HUDEP-2 (cell line): ENCODE measurements around the gene SLC28A3.
"Not testable (repeated sequence)": the region's sequence is repeated elsewhere in the genome, so short reads cannot be mapped to it uniquely, and the experiment has no call there.

Source experiments
- DNase-seq, 76 experiments: peaks; one replicate each; lab custom pipeline; 2025; ENCODE audit not compliant: unreplicated experiment in 76 of 76; lab: John Stamatoyannopoulos, UW

Gene SLC28A3, protein sequence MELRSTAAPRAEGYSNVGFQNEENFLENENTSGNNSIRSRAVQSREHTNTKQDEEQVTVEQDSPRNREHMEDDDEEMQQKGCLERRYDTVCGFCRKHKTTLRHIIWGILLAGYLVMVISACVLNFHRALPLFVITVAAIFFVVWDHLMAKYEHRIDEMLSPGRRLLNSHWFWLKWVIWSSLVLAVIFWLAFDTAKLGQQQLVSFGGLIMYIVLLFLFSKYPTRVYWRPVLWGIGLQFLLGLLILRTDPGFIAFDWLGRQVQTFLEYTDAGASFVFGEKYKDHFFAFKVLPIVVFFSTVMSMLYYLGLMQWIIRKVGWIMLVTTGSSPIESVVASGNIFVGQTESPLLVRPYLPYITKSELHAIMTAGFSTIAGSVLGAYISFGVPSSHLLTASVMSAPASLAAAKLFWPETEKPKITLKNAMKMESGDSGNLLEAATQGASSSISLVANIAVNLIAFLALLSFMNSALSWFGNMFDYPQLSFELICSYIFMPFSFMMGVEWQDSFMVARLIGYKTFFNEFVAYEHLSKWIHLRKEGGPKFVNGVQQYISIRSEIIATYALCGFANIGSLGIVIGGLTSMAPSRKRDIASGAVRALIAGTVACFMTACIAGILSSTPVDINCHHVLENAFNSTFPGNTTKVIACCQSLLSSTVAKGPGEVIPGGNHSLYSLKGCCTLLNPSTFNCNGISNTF

DNA sequence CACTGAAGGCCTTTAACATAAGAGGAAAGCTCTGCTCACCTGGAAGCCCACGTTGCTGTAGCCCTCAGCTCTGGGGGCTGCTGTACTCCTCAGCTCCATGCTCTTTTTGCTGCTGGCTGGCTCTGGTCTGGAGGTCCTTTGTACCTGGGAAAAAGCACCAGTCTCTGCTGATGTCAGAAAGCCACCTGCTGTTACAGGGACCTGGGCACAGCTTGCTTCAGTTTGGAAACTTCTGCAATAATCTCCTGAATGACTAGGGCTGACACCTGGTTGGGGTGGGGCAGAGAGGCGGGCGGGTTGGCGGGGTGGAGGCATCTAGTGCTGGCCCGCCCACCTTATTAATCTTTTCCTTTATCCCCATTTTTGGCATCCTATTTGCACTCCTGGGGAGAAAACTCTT lies at the start of gene SLC28A3:
TSS of gene SLC28A3 (minus strand) at position 224 of the 400 bp plus-strand sequence. CDS start at position 99, 125 bp downstream.
- peak in 1 of 76 experiments; percentile 2 for DNase-seq

DNA sequence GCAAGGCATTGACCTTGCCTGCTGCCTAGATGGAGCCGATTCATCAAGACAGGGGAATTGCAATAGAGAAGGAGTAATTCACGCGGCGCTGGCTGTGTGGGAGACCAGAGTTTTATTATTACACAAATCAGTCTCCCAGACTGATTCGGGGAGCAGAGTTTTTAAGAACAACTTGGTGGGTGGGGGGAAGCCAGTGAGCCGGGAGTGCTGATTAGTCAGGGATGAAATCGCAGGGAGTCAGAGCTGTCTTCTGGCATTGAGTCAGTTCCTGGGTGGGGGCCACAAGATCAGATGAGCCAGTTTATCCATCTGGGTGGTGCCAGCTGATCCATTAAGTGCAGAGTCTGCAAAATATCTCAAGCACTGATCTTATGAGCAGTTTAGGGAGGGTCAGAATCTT lies 49.7 kb upstream of the SLC28A3 start:
- peak in 35 of 76 experiments; percentile 4 to 60 (median 22) for DNase-seq

DNA sequence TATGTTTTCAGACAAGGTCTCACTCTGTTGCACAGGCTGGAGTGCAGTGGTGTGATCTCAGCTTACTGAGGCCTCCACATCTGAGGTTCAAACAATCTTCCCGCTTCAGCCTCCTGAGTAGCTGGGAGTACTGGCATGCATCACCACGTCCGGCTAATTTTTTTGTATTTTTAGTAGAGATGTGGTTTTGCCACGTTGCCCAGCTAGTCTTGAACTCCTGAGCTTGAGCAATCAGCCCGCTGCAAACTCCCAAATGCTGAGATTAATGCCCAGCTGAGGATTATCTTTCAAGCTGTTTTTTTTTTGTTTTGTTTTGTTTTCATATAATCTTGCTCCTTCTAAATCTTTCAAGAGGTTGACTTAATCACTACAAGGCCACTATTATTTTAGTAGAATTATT lies 47.3 kb upstream of the SLC28A3 start:
- DNase-seq = no peak

DNA sequence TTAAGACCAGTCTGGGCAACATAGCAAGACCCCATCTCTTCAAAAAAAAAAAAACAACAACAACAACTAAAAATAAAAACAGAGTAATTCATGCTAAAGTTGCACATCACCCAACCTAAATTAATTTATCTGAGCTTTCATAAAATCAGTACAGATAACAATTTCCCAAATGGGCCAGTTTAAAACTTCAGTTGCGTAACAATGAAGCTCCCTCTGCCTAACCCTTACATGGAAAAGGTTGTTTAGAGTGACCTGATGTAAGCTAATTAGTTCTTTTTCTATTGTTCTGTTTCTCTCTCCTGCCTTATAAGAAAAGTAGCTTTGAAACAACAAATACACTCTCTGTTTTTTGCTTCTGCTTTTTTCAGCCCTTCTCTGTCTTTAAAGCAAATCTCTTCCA lies 46.2 kb upstream of the SLC28A3 start:
- DNase-seq = no peak

DNA sequence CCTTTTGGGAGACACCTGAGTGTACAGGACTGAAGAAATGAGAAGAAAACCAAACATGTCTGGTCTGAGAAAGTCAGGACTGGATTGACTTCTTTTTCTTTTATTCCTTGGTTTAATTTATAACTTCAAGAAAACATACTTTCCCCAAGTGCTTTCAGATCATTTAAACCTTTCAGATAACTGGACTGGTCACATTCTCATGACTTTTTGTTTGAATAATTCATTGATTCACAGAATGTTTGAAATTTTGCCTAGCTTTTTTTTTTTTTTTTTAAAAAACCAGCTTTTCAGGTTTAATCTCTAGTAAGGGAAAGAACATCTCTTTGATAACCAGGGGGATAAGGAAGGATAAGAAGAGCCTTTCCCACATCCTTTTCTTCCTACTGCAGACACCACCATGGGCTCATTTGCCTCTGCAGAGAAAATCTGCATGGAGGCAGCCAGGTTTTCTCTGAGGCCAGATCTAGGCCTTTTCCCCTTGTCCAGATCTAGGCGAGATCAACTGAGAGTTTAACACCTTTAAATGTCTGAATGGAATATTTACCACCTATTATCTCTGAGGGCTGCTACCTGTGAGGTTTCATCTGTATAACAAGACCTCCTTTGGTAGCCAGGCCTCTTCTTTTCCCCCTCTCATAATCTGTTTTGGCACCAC lies 45.0 kb upstream of the SLC28A3 start:
- no peak for DNase-seq

DNA sequence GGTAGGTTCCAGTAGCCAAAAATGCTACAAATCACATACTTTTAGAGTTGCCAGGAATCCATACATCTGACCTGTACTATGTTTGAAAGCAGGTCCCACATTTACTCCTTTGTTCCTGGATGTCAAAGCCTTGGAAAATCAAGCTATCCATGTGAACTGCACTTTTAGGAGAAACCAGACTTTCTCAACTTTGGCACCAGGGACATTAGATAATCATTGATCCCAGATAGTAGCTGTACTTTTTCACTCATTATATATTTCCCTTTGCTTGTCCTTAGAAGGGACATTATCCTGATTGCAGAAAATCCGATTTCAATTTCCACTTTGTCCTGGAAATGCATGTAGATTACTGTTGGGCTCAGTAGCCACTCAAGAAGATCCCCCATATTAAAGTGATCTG lies 44.1 kb upstream of the SLC28A3 start:
- DNase-seq = no peak

DNA sequence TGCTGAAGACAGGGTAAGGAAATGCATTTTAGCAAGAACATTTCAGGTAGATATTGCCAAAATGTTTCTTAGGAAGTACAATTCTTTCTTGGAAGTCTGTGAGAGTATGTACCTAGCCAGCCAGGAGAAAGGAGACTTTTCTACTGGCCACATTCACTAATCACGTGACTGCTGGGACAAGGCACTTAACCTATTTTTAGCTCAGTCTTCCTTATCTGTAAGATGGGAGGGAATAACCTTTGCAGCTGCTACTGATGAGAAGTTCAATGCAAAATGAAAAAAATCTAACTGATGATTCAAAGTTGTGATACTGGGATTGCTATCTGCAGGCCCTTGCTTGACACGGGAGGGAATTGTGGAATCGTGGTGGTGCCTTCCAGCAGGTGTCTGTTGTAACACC lies 42.6 kb upstream of the SLC28A3 start:
- DNase-seq = peak in 1 of 76 experiments; percentile 18

DNA sequence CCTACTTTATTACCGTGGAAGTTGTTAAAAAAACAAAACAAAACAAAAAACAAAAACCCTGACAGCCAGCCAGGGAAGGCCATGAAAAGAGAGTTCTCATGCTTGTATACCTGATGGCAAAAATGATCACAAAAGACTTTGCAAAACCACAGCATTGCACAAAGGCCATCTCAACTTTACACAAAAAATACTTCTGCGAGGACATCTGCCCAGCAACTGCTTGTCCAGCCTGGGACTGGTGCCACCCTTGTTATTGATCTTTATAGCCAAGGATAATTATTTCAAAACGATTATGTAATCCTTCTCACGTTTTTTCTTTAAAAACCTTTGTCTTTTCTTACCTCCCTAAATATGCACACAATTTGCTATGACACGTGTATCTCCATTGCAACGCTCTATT lies 42.2 kb upstream of the SLC28A3 start:
- no peak for DNase-seq

DNA sequence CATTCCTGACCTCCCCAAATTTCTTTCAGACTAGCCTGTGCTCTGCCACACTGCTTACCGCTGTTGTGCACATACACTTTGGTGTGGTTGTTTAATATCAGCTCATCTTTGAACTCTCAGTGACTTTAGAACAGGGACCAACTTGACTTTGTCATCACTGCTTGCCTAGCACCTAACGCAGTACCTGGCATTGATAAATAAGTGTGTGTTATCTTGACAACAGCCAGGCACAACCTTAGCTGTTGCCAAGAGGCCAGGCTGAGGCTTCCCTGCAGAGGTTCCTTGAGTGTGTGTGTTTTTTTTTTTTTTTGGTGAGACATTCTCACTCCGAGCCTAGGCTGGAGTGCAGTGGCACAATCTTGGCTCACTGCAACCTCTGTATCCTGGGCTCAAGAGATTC lies 41.0 kb upstream of the SLC28A3 start:
- DNase-seq = no peak

DNA sequence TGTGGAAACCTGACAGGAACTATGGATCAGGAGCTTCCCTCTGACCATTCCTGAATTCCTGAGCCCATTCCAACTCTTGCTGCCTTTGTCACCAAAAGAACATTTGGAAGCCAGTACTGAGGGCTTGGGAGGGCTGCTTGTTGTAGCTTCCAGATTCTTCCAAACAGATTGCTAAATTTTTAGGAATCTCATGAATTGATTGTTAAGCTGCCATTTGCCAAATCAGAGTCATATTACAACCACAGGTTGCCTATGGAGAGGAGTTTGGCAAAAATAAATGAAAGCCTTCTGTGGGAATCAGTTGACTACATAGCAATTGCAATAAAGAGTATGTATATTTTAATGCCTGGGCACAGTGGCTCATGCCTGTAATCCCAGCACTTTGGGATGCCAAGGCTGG lies 39.2 kb upstream of the SLC28A3 start:
- no peak for DNase-seq

DNA sequence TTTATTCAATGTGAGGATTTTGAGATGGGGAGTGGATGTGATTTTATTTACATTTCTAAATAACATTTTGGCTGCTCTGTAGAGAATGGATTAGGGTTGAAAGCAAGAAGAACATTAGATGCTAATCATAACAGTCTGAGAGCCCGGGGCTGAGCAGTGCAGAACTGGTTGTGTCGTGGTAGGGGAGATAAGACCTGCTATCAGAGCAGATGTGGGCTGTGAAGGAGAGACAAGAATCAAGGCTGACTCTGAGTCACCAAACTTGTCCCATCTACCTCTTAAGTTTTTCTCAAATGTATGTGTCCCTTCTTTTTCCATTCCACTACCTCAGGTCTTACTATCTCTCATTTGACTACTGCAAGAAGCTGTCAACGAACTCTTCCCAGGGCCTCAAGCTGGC lies 35.4 kb upstream of the SLC28A3 start:
- peak in 50 of 76 experiments; percentile 3 to 85 (median 42) for DNase-seq

DNA sequence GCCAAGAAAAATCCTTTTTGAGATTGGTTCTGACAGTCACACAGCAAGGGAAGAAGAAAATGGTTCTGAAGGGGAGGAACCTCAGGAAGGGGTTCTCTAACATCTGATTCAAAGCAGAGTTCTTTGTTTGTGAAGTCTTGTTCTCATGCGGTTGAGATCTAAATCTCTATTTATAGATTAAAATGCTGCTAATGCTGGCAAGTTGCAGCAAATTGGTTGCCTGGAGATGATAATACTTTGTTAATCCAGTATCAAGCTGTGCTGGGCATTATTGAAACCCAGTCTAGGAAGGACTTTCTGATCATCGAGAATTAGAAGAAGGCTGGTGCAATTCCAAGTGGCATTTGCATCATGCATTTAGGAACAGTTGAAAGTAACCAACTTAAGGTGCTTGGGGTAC lies 34.0 kb upstream of the SLC28A3 start:
- no peak for DNase-seq

DNA sequence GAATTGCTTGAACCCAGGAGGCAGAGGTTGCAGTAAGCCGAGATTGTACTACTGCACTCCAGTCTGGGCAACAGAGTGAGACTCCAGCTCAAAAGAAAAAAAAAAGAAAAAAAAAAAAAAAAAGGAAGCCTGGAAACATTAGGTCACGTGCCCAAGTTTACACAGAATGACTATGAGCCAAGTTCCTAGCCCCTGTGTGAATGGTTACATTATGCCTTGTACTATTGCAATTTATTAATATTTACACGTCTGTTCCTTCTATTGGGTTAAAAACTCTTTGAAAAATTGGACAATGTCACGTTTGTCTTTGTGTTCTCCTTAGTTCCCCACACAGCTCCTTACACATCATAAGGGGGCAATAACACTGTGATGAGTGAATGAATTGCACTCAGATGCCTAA lies 33.5 kb upstream of the SLC28A3 start:
- no peak for DNase-seq

DNA sequence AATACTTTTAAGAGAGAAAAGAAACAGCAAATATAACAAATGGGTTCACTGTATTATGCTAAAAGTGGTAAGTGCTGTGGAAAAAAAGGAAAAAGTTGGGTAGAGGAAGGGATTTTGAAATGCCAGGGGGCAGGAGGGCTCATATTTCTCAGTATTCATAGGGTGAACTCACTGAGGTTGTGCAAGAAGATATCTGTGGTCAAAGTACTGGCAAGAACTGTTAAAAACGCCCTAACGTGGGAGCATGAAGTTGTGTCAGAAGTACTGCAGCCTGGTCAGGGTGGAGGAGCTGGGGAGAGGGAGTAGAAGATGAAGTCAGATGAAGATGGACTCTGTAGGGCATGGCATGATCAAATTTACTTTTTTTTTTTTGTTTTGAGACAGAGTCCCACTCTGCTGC lies 31.2 kb upstream of the SLC28A3 start:
- DNase-seq = peak in 37 of 76 experiments; percentile 2 to 55 (median 22)

DNA sequence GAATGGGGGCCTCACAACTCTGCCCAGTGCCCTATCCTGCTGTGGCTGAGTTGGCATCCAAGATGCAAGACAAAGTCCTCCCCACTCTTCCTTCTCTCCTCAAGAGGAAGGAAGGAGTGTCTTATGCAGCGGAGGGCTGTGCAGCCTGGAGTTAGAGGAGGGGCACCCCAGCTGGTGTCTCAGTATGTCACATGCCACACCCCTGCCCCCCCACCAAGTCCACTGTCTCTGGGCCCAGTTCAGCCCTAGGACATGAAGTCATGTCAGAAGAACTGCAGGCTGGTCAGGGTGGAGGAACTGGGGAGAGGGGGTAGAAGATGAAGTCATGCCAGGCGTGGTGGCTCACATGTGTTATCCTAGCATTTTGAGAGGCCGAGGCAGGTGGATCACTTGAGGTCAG lies 28.0 kb upstream of the SLC28A3 start:
- no peak for DNase-seq

DNA sequence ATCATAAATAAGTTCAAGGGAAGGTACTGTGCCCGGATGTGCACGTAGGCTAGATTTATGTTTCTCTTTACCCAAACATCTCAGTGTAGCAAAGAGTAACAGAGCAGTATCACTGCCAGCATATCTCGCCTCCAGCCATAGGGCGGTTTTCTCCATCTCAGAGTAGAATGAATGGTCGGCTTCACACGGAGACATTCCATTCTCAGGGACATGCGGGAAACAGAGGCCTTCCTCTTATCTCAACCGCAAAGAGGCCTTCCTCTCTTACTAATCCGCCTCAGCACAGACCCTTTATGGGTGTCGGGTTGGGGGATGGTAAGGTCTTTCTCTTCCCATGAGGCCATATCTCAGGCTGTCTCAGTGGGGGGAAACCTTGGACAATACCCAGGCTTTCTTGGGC lies 27.2 kb upstream of the SLC28A3 start:
- DNase-seq = peak in 4 of 76 experiments; percentile 1 to 30 (median 14)

DNA sequence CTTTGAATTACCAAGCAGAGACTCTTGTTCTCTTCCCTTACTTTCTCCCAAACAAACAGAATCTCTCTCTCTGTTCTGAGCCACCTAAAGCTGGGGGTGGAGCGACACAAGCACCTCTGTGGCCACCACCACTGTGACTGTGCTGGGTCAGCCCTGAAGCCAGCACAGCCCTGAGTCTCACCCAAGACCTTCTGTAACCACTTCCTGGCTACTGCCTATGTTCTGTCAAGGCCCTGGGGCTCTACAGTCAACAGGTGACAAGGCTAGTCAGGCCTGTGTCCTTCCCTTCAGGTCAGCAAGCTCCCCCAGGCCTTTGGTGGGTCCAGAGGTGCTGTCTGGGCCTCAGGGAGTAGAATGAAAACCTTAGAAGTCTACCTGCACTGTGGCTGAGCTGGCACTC lies 26.1 kb upstream of the SLC28A3 start:
- no peak for DNase-seq

DNA sequence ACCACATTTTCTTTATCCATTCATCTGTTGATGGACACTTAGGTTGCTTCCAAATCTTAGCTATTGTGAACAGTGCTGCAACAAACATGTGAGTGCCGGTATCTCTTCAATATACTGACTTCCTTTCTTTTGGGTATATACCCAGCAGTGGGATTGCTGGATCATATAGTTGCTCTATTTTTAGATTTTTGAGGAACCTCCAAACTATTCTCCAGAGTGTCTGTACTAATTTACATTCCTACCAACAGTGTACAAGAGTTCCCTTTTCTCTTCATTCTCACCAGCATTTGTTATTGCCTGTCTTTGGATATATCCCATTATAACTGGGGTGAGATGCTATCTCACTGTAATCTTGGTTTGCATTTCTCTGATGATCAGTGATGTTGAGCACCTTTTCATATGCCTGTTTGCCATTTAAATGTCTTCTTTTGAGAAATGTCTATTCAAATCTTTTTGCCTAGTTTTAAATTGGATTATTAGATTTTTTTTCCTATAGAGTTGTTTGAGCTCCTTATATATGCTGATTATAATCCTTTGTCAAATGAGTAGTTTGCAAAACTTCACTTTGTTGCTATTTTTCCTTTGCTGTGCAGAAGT lies 24.4 kb upstream of the SLC28A3 start:
- not testable (repeated sequence) for DNase-seq

DNA sequence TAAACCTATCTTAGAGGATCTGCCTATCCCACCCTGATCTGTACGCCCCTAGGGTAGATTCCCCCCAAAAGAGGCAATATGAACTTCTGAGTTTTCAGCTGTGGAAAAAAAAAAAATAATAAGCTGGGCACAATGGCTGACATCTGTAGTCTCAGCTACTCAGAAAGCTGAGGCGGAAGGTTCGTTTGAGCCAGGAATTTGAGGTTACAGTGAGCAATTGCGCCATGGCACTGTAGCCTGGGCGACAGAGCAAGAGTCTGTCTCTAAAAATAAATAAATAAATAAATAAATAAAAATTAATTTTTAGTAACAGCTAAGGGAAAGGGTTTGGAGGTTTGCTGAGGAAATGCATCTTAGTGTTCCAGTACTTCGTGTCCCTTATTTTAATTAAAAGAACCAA lies 21.1 kb upstream of the SLC28A3 start:
- no peak for DNase-seq

DNA sequence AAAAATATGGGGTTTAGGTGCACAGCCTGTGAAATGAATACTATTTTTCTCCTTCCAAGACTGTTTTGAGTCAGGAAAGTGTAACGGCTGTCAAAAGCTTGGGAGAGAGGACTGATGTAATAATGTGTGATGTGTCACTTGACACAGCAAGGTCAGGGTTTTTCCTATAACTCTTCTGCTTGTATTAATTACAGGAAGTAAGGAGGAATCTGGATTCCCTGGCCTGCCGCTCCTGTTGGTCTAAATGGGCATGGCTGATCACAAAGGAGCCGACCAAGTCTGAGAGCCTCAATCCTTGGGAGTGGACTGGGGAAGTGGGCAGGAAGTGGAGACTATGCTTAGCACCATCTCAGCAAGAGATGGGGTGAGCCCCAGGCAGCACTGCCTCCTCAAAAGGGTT lies 16.7 kb upstream of the SLC28A3 start:
- no peak for DNase-seq

DNA sequence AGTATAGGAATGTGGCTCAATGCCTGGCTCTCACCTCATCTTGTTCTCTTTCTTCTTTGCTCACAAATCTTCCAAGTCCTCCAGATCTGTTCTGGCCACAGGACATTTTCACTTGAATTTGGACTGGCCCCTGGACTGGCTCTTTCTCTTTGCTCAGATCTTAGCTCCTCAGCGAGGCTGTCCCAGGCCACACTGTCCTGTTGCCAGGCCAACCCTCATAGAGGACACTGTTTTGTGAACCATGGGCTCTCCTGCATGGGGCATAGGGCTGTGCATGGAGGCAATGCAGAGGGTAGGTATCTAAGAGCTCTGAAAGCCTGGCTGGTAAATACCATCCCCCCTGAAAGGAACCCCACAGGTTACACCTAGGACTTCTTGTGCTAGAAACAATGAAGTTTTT lies 13.5 kb upstream of the SLC28A3 start:
- no peak for DNase-seq
